ENCODE measurements around the gene FAM20C. TPM values are rescaled to one million over a fixed set of nuclear protein-coding genes. Genes with fewer than 3 reads are reported as not detected.

FAM20C gene
- total and polyA plus RNA-seq, 4 donors: 17.1 to 58.8 (median 40.8) TPM

- Histone ChIP-seq H3K4me3 (ENCODE audit: low read depth, low read length) (no peak overlapping the region), H3K36me3 (ENCODE audit: control insufficient read depth, insufficient read depth, low read length) (peaks cover 80% of the 10 kb centered on the region), H3K27ac (ENCODE audit: low read depth, low read length) (no peak overlapping the region), H3K9me3 (ENCODE audit: control insufficient read depth, insufficient read depth, low read length) (no peaks in the 10 kb centered on the region), H3K27me3 (ENCODE audit: control insufficient read depth, insufficient read depth, low read length) (no peaks in the 10 kb centered on the region), H3K4me1 (ENCODE audit: control insufficient read depth, insufficient read depth, low read length) (peaks cover 88% of the 10 kb centered on the region)
- DNase-seq (ENCODE audit: low read depth in 4 of 6, low spot score in 6 of 6): no peak
- WGBS (ENCODE audit: insufficient coverage): 87% methylated on average over 34 of the region's 38 CpGs
These were observed 38.9 kb downstream of the FAM20C start for GRCh38 chr7:231030-231857.

DNA sequence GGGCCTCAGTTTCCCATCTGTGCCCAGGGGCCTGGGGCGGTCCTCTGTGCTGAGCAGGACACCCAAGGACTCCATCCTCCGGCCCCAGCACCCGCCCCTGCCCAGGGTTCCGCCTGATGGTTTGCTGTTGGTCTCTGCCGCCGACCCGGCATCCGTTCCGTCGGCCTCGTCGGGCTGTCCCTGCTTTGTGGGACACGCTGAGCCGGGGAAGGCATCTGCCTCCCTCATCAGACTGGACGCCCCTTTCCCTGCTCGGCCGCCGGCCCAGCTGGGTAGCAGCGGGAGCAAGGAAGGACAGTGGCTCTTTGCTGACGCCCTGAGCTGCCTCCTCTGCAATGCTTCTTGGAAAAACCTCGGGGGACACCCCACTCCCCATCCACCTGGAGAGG, 39.5 kb downstream of the FAM20C start:
- H3K27ac ChIP-seq (ENCODE audit: low read depth, low read length): no peak overlapping the region
- no peak for DNase-seq (ENCODE audit: low read depth in 4 of 6, low spot score in 6 of 6)
- H3K4me3 ChIP-seq (ENCODE audit: low read depth, low read length): no peak overlapping the region
- peaks cover 84% of the 10 kb centered on the region for H3K4me1 ChIP-seq (ENCODE audit: control insufficient read depth, insufficient read depth, low read length)
- no peaks in the 10 kb centered on the region for H3K27me3 ChIP-seq (ENCODE audit: control insufficient read depth, insufficient read depth, low read length)
- H3K36me3 ChIP-seq (ENCODE audit: control insufficient read depth, insufficient read depth, low read length): peaks cover 80% of the 10 kb centered on the region
- WGBS (ENCODE audit: insufficient coverage): 95% methylated on average over 7 of the region's 21 CpGs
- H3K9me3 ChIP-seq (ENCODE audit: control insufficient read depth, insufficient read depth, low read length): no peaks in the 10 kb centered on the region

DNA sequence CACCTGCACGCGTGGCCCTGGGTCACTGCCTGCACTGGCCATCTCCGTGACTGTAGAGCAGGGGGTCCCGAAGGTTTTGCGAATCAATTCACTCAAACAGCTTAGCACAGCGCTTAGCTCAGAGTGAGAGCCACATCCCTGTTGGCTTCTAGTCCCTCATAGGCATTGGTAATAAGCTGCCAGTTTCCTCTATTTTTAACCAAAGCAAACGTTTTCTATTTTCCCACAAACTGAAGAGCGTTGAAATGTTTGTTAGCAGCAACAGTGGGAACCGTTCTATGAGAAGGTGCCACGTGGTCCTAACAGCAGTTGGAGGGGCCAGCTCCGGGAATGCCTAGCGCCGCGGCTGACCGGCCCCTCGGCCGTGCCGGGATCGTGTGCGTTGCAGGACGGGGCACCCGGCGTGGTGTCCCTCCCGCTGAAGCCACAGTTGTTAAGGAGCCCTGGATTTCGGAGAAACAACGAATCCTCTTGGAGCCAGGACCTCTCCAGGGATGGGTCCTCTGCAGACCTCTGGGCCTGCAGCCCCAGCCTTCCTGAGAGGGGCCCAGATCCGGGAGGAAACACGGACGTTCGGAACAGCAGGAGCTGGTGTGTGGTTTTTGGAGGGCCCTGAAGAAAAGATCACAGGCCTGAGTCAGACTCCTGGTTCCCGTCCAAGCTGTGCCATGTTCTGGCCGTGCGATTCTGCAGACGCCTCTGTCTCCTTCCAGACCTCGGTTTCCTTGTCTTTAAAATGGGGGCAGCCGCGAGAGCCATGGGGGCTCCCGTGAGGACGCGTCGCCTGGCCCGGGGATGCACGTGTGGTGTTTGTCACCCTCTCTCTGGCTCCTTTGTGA, 40.3 kb downstream of the FAM20C start:
- Histone ChIP-seq H3K4me1 (ENCODE audit: control insufficient read depth, insufficient read depth, low read length) (peaks cover 83% of the 10 kb centered on the region), H3K27me3 (ENCODE audit: control insufficient read depth, insufficient read depth, low read length) (no peaks in the 10 kb centered on the region), H3K4me3 (ENCODE audit: low read depth, low read length) (no peak overlapping the region), H3K27ac (ENCODE audit: low read depth, low read length) (no peak overlapping the region), H3K9me3 (ENCODE audit: control insufficient read depth, insufficient read depth, low read length) (no peaks in the 10 kb centered on the region), H3K36me3 (ENCODE audit: control insufficient read depth, insufficient read depth, low read length) (peaks cover 85% of the 10 kb centered on the region)
- DNase-seq (ENCODE audit: low read depth in 4 of 6, low spot score in 6 of 6): peak in 1 of 6 donors; percentile 58
- 77% methylated on average over 38 of the region's 43 CpGs for WGBS (ENCODE audit: insufficient coverage)

- Histone ChIP-seq H3K9me3 (ENCODE audit: control insufficient read depth, insufficient read depth, low read length) (no peaks in the 10 kb centered on the region), H3K27me3 (ENCODE audit: control insufficient read depth, insufficient read depth, low read length) (no peaks in the 10 kb centered on the region), H3K27ac (ENCODE audit: low read depth, low read length) (no peak overlapping the region), H3K4me3 (ENCODE audit: low read depth, low read length) (no peak overlapping the region), H3K4me1 (ENCODE audit: control insufficient read depth, insufficient read depth, low read length) (peaks cover 75% of the 10 kb centered on the region), H3K36me3 (ENCODE audit: control insufficient read depth, insufficient read depth, low read length) (peaks cover 78% of the 10 kb centered on the region)
- DNase-seq (ENCODE audit: low read depth in 4 of 6, low spot score in 6 of 6): peak in 1 of 6 donors; percentile 28
- WGBS (ENCODE audit: insufficient coverage): 52% methylated on average over 23 of the region's 27 CpGs
These were observed 41.1 kb downstream of the FAM20C start for GRCh38 chr7:233249-234035.

DNA sequence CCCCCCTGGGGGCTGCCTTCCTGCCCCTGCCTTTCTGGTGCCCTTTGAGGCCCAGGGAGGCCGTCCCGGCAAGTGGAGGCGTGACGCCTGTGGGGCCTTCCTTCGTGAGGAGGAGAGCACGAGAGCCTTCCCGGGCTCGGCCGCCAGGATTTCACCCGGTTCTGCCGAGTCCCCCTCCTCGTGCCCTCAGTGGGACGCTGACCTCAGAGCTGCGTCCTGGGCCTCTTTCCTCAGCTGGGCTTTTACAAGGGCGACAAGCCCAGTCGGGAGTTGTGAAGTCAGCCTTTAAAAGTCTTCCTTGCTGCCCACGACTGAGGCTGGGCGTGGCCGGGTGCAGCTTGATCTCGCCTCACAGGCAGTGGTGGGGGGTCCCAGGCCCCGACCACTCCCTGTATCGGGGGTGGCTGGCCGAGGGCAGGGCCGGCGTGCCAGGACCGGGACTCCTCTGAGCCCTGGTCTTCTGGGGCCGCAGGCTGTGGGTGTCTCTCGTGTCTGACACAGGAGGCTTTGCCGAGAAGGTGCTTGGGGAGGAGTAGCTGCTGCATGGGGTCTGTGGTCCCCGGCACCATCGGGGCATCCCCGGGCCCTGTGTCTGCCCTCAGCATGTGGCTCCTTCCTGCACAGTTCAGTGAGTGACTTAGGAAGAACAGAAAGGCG, 41.8 kb downstream of the FAM20C start:
- H3K9me3 ChIP-seq (ENCODE audit: control insufficient read depth, insufficient read depth, low read length): no peaks in the 10 kb centered on the region
- WGBS (ENCODE audit: insufficient coverage): 66% methylated on average over 33 of the region's 33 CpGs
- peaks cover 68% of the 10 kb centered on the region for H3K4me1 ChIP-seq (ENCODE audit: control insufficient read depth, insufficient read depth, low read length)
- DNase-seq (ENCODE audit: low read depth in 4 of 6, low spot score in 6 of 6): no peak
- no peaks in the 10 kb centered on the region for H3K27me3 ChIP-seq (ENCODE audit: control insufficient read depth, insufficient read depth, low read length)
- H3K27ac ChIP-seq (ENCODE audit: low read depth, low read length): no peak overlapping the region
- H3K4me3 ChIP-seq (ENCODE audit: low read depth, low read length): no peak overlapping the region
- H3K36me3 ChIP-seq (ENCODE audit: control insufficient read depth, insufficient read depth, low read length): peaks cover 74% of the 10 kb centered on the region

DNA sequence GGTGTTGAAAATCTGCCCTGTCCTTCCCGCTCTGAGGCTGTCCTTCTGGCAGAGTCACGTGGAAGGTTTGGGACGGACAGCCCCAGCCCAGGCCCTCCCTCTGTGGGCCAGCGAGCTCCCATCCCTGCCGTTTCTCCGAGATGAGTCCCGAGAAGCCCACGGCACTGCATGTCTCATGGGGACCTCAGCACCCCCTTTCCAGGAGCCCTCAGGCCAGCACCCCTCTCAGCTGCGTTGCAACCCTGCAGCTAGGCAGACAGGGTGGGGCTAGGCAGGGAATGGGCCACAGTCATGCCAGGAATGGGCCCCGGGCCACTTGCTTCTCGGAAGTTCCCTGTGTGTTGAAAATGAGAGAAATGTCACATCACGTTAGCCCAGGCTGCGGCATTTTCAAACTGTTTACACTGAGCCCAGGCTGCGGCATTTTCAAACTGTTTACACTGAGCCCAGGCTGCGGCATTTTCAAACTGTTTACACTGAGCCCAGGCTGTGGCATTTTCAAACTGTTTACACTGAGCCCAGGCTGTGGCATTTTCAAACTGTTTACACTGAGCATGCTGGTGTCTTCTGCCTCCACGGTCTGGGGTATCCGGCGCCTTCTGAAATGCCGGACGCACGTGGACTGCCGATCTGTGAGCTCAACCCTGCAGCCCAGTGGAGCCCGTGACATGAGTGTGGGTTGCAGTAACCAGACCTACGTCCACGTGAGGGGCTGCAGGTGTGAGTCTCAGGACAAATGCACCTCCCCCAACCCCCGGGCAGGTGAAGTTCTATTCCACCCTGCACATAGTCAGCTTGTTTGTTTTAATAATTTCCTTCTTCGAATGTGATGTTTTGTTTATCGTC, 42.6 kb downstream of the FAM20C start:
- no peak overlapping the region for H3K4me3 ChIP-seq (ENCODE audit: low read depth, low read length)
- no peak for DNase-seq (ENCODE audit: low read depth in 4 of 6, low spot score in 6 of 6)
- H3K27ac ChIP-seq (ENCODE audit: low read depth, low read length): no peak overlapping the region

GRCh38 chr7:235576-236395, 43.4 kb downstream of the FAM20C start:
- no peak overlapping the region for H3K27ac ChIP-seq (ENCODE audit: low read depth, low read length)
- peaks cover 59% of the 10 kb centered on the region for H3K4me1 ChIP-seq (ENCODE audit: control insufficient read depth, insufficient read depth, low read length)

More for the DNA sequence above, 42.6 kb downstream of the FAM20C start:
- peaks cover 66% of the 10 kb centered on the region for H3K36me3 ChIP-seq (ENCODE audit: control insufficient read depth, insufficient read depth, low read length)
- peaks cover 60% of the 10 kb centered on the region for H3K4me1 ChIP-seq (ENCODE audit: control insufficient read depth, insufficient read depth, low read length)
- no peaks in the 10 kb centered on the region for H3K27me3 ChIP-seq (ENCODE audit: control insufficient read depth, insufficient read depth, low read length)
- WGBS (ENCODE audit: insufficient coverage): 73% methylated on average over 21 of the region's 28 CpGs
- no peaks in the 10 kb centered on the region for H3K9me3 ChIP-seq (ENCODE audit: control insufficient read depth, insufficient read depth, low read length)

GRCh38 chr7:236967-237366, 44.6 kb downstream of the FAM20C start:
- Histone ChIP-seq H3K27ac (ENCODE audit: low read depth, low read length) (no peak overlapping the region), H3K27me3 (ENCODE audit: control insufficient read depth, insufficient read depth, low read length) (no peaks in the 10 kb centered on the region), H3K36me3 (ENCODE audit: control insufficient read depth, insufficient read depth, low read length) (peaks cover 64% of the 10 kb centered on the region), H3K4me1 (ENCODE audit: control insufficient read depth, insufficient read depth, low read length) (peaks cover 53% of the 10 kb centered on the region), H3K4me3 (ENCODE audit: low read depth, low read length) (no peak overlapping the region), H3K9me3 (ENCODE audit: control insufficient read depth, insufficient read depth, low read length) (no peaks in the 10 kb centered on the region)
- WGBS (ENCODE audit: insufficient coverage): 95% methylated on average over 8 of the region's 8 CpGs
- no peak for DNase-seq (ENCODE audit: low read depth in 4 of 6, low spot score in 6 of 6)

More at GRCh38 chr7:235576-236395, 43.4 kb downstream of the FAM20C start:
- Histone ChIP-seq H3K36me3 (ENCODE audit: control insufficient read depth, insufficient read depth, low read length) (peaks cover 67% of the 10 kb centered on the region), H3K9me3 (ENCODE audit: control insufficient read depth, insufficient read depth, low read length) (no peaks in the 10 kb centered on the region), H3K27me3 (ENCODE audit: control insufficient read depth, insufficient read depth, low read length) (no peaks in the 10 kb centered on the region), H3K4me3 (ENCODE audit: low read depth, low read length) (no peak overlapping the region)
- no peak for DNase-seq (ENCODE audit: low read depth in 4 of 6, low spot score in 6 of 6)
- WGBS (ENCODE audit: insufficient coverage): 83% methylated on average over 29 of the region's 34 CpGs
